ENCODE results near the gene BMP6.

DNA sequence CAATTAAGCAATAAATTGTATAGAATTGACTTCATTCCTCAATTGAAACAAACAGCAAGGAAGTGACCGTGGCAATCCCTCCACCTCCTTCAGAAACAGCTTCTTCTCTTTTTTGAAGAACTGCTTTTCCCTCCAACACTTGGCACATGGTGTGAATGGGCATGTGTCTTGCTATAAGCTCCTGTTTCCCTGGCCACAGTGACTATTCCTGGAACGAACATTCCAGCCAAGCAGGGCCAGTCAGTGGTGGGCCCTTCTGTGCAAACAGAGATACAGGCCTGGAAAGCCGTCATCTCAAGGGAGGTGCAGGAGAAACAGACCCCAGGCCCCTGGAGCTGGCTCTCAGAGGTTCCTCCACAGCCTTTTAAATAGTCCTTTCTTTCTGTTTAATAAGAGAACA is 177.8 kb downstream of the BMP6 start:
- TF ChIP-seq EZH2phosphoT487 (IDR thresholded peaks at IDR 0.05; ENCODE audit: borderline replicate concordance), result no peak
- TF ChIP-seq POLR2AphosphoS5 (IDR thresholded peaks at IDR 0.05; ENCODE audit: low read depth, low read length), result no peak
- TF ChIP-seq, protein P1, sequence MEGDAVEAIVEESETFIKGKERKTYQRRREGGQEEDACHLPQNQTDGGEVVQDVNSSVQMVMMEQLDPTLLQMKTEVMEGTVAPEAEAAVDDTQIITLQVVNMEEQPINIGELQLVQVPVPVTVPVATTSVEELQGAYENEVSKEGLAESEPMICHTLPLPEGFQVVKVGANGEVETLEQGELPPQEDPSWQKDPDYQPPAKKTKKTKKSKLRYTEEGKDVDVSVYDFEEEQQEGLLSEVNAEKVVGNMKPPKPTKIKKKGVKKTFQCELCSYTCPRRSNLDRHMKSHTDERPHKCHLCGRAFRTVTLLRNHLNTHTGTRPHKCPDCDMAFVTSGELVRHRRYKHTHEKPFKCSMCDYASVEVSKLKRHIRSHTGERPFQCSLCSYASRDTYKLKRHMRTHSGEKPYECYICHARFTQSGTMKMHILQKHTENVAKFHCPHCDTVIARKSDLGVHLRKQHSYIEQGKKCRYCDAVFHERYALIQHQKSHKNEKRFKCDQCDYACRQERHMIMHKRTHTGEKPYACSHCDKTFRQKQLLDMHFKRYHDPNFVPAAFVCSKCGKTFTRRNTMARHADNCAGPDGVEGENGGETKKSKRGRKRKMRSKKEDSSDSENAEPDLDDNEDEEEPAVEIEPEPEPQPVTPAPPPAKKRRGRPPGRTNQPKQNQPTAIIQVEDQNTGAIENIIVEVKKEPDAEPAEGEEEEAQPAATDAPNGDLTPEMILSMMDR (IDR thresholded peaks at IDR 0.05 in 2 of 3, conservative IDR thresholded peaks at IDR 0.05 in 1 of 3; ENCODE audit: borderline replicate concordance in 1 of 3, insufficient read depth in 1 of 3, low read depth in 2 of 3, low read length in 2 of 3), result no peak
- TF ChIP-seq JUND (IDR thresholded peaks at IDR 0.05), result no peak
- TF ChIP-seq POLR2A (IDR thresholded peaks at IDR 0.05; ENCODE audit: borderline replicate concordance, extremely low read depth, insufficient read depth, insufficient read length), result no peak
- TF ChIP-seq, protein P2, sequence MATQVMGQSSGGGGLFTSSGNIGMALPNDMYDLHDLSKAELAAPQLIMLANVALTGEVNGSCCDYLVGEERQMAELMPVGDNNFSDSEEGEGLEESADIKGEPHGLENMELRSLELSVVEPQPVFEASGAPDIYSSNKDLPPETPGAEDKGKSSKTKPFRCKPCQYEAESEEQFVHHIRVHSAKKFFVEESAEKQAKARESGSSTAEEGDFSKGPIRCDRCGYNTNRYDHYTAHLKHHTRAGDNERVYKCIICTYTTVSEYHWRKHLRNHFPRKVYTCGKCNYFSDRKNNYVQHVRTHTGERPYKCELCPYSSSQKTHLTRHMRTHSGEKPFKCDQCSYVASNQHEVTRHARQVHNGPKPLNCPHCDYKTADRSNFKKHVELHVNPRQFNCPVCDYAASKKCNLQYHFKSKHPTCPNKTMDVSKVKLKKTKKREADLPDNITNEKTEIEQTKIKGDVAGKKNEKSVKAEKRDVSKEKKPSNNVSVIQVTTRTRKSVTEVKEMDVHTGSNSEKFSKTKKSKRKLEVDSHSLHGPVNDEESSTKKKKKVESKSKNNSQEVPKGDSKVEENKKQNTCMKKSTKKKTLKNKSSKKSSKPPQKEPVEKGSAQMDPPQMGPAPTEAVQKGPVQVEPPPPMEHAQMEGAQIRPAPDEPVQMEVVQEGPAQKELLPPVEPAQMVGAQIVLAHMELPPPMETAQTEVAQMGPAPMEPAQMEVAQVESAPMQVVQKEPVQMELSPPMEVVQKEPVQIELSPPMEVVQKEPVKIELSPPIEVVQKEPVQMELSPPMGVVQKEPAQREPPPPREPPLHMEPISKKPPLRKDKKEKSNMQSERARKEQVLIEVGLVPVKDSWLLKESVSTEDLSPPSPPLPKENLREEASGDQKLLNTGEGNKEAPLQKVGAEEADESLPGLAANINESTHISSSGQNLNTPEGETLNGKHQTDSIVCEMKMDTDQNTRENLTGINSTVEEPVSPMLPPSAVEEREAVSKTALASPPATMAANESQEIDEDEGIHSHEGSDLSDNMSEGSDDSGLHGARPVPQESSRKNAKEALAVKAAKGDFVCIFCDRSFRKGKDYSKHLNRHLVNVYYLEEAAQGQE (IDR thresholded peaks at IDR 0.05; ENCODE audit: low read depth), result no peak

Data from HCT116 (cell line).